ENCODE results near the gene CWC27.

Gene CWC27

GRCh38 chr5:64768358-64769312, at the start of gene CWC27, which contains the start of gene SREK1IP1:
Gene CWC27, plus strand, starts transcription at chr5:64768930. Its CDS starts 217 bp downstream, at chr5:64769147.
Gene SREK1IP1, minus strand, starts transcription at chr5:64768691. Its CDS starts 174 bp downstream, at chr5:64768517.
- in situ Hi-C loops (cut with MboI; ENCODE audit: low sequenced_read_pairs), result no loop called here

- in situ Hi-C loops (cut with MboI; ENCODE audit: low sequenced_read_pairs), result no loop called here
Measured at GRCh38 chr5:64722588-64722987, 46.1 kb upstream of the CWC27 start.

GRCh38 chr5:64727150-64727549, 41.6 kb upstream of the CWC27 start:
- in situ Hi-C loops (cut with MboI; ENCODE audit: low sequenced_read_pairs), result no loop called here

DNA sequence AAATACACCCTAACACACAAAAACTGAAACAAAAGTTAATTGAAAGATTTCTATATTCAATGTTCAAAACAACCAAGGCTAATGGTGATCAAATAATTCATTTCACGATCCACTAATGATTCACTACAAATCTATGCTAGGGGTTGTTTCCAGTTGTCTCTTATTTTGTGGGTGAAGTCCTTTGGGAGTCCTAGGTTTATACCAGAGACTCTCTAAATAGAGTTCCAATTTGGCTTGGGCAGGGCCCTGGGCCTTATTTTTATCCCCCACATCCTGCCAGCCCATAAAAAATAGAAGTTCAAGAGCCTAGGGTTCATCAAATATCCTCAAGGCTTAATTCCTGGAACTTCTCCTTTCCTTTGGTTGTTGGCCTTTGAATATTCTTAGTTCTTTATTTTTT, 26.3 kb upstream of the CWC27 start:
- in situ Hi-C loops (cut with MboI; ENCODE audit: low sequenced_read_pairs), result no loop called here

DNA sequence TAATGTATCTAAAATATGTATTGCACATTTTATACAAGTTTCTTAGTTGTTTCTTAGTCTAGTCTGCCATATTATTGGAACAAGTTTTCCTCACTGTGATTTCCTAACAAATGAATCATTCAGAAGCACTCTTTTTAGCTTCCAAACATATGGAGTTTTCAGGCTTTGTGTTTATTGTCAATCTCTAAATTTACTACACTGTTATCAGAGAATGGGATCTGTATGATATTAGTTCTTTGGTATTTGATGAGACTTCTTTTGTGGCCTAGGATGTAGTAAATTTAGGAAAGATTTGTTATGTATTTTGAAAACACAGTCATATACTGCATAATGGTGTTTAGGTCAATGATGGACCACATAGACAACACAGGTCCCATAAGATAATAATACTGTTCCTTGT, 25.9 kb upstream of the CWC27 start:
- in situ Hi-C loops (cut with MboI; ENCODE audit: low sequenced_read_pairs), result no loop called here

- in situ Hi-C loops (cut with MboI; ENCODE audit: low sequenced_read_pairs), result no loop called here
Measured at GRCh38 chr5:64744914-64745313, 23.8 kb upstream of the CWC27 start.

DNA sequence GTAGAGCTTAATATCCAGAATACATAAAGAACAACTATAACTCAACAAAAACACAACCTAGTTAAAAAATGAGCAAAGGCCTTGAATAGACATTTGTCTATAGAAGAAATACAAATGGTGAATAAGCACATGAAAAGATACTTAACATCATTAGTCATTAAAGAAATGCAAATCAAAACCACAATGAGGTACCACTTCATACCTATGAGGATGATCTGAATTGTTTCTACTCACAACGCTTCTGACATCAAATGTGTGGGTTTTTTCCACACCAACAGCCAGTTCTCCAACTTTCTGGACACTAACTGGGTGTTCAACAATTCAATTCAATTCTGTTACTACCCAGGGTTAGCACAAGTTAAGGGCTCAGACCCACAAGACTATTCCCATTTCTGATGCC, 22.3 kb upstream of the CWC27 start:
- in situ Hi-C loops (cut with MboI; ENCODE audit: low sequenced_read_pairs), result no loop called here

- in situ Hi-C loops (cut with MboI; ENCODE audit: low sequenced_read_pairs), result no loop called here
Measured at GRCh38 chr5:64749385-64749784, 19.3 kb upstream of the CWC27 start.

- in situ Hi-C loops (cut with MboI; ENCODE audit: low sequenced_read_pairs), result no loop called here
Measured at GRCh38 chr5:64754066-64754465, 14.7 kb upstream of the CWC27 start.

DNA sequence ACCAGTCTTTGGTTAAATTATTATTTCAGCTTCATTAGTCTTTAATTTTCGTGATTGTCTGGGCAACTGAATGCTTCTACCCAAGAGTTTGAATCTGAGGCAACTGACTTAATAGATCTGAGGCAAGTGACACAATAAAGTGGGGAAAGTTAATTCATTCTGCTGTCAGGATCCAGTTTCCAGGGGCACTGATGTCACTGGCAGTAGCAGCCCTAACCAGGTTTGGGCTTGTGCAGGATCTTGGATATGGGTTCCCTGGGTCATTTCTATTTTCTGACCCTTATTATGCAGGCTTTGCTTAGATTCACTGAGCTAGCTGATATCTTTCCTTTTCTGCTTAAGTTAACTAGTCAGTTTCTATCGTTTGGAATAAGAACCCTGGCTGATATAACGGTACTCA, 9.8 kb upstream of the CWC27 start:
- in situ Hi-C loops (cut with MboI; ENCODE audit: low sequenced_read_pairs), result no loop called here

GRCh38 chr5:64759960-64760660, 8.6 kb upstream of the CWC27 start:
- in situ Hi-C loops (cut with MboI; ENCODE audit: low sequenced_read_pairs), result no loop called here

DNA sequence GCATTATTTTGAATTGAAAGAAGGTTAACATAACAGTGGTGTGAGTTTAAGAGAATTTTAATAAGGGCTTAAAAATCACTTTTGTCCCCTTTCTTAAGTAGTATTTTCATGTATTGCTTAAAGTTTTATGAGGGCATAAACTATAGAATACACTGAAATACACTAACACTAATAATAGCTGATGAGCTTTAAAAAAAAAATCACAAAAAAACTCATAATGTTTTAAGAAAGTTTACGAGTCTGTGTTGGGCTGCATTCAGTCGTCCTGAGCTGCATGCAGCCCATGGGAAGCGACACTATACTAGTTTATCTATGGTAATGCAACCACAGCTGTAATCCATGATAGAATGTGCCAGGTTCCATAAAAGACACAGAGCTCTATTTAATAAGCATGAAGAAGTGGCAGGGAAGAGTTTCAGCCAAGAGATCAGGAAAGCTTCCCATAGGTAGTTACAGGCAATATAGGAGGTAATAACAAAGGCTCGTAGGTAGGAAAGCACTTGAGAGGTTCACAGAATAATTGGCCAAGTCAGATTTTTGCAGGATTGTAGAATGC, 4.7 kb upstream of the CWC27 start:
- in situ Hi-C loops (cut with MboI; ENCODE audit: low sequenced_read_pairs), result no loop called here

DNA sequence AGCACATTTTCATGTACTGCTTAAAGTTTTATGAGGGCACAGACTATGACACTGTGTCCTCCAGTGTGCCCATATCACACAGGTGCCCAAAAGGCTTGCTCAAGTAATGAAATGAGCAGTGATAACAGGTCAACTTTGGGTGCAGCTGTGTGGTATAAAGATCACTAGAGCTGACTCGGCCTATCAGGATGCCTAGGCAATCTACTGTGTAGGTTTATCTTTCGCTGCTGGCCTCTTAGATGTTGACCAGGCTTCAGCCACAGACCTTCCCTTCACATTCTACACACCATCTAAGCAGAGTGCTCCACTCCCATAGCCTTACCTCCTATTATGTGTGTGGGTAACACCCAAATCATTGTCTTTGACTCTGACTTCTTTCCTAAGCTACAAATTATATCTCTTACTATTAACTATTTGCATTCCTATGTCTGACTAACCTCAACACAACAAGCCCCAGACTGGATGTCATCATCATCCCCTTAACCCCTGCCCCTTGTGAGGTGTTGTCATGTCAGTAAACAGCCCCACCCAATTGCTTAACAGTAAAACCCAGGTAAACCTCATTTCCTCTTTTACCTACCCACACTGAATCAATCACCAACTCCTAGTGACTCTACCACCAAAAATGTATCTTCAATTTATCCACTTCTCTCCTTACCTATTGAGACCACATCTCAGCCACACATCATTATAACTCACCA, 2.8 kb upstream of the CWC27 start:
- in situ Hi-C loops (cut with MboI; ENCODE audit: low sequenced_read_pairs), result no loop called here

DNA sequence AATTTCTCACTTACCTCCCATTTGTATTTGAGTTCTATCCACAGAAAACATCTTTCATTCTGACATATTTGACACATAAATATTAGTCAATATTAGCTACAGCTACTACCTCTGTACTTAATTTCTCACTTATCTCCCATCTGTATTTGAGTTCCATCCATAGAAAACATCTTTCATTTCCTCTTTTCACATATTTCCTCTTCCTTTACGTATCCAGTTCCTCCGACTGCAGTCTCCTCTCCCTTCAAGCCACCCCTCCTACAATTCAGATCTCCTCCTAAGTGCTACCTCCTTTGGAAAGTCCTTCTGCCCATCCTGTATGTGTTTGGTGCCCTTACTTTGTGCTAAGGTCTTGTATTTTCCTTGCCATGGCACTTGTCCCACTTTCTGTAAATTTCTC, 1.8 kb upstream of the CWC27 start:
- in situ Hi-C loops (cut with MboI; ENCODE audit: low sequenced_read_pairs), result no loop called here

DNA sequence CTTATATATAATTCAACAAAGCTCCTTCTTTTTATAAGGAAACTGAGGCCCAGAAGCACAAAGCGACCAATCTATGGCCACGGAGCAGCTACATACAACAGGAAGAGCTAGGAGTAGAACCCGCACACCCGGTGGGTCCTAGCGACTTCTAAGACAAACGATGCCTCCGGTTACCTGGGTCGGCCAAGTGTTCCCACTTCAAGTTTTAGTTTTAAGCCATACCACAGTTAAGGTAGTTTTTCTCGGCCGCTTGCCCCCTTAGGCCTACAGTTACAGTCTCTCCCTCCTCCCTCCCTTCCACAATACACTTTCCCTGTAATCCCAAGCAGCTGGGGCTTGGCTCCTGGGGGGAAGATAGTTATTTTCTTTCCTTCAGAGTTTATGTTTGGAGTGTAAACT, 772 bp upstream of the CWC27 start:
- in situ Hi-C loops (cut with MboI; ENCODE audit: low sequenced_read_pairs), result no loop called here

DNA sequence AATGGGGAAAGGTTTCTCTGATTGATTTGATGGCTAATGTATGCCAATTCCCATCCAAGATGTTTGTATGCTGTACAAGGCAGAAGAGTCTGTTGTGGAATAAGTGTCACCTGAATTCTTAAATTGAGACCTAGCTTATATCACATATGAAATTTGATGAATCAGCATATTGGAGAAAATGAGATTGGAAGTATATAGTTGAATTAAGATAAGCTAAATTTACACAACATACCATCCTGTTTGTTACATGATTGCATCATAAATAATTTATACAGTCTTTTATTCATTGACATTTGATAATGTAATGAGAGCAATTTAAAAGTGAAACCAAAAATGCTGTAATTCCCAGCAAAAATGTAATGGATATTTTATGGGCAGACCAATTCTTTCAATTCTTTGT, 1.1 kb downstream of the CWC27 start:
- in situ Hi-C loops (cut with MboI; ENCODE audit: low sequenced_read_pairs), result no loop called here

- in situ Hi-C loops (cut with MboI; ENCODE audit: low sequenced_read_pairs), result no loop called here
Measured at GRCh38 chr5:64771736-64772135, 3.0 kb downstream of the CWC27 start.

GRCh38 chr5:64773533-64773932, 4.8 kb downstream of the CWC27 start:
- in situ Hi-C loops (cut with MboI; ENCODE audit: low sequenced_read_pairs), result no loop called here

GRCh38 chr5:64775291-64775690, 6.6 kb downstream of the CWC27 start:
- in situ Hi-C loops (cut with MboI; ENCODE audit: low sequenced_read_pairs), result loop anchor here (25.0 kb wide), 1 partner anchor 138 kb away; no protein-coding TSS in a partner anchor

GRCh38 chr5:64784451-64785025, 15.8 kb downstream of the CWC27 start:
- in situ Hi-C loops (cut with MboI; ENCODE audit: low sequenced_read_pairs), result loop anchor here (25.0 kb wide), 1 partner anchor 147 kb away; no protein-coding TSS in a partner anchor

Measured in HL-60/S4 (cell line).